ENCODE results near the gene TRIM22. TPM values are rescaled to one million over a fixed set of nuclear protein-coding genes. Genes with fewer than 3 reads are reported as not detected.

Gene TRIM22
- total RNA-seq, 1 experiment from 2014 or later: 0.61 TPM

DNA sequence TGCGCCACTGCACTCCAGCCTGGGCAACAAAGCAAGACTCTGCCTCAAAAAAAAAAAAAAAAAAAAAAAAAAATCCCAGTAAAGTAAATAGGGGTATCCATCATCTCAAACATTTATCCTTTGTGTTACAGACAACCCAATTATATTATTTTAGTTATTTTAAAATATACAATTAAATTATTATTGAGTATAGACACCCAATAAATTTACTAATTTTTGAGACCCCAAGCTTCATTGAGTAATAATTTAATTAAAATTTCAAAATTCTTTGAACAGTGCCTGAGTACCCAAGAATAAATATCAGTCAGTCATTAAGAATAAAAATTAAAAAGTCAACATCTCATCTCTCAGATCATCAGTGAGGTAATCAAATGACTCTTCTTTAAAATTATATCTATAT, 64.4 kb downstream of the TRIM22 start, which contains the start of gene OR52N4:
Gene OR52N4 (plus strand): TSS at position 301 of the 400 bp plus-strand sequence. CDS start 498 bp downstream, outside the sequence.
- ATAC-seq: no peak

More for the DNA sequence above, 64.4 kb downstream of the TRIM22 start, which contains the start of gene OR52N4:
- intact Hi-C loops (cut with micrococcal nuclease): no loop called here
- Histone ChIP-seq H3K9ac (ENCODE audit: low read length) (no peak within 1 kb of the TSS), H3K9me2 (ENCODE audit: insufficient read depth) (no peaks in the 10 kb centered on the region), H2AFZ (ENCODE audit: low read depth, low read length, poor library complexity, severe bottlenecking) (no peak within 1 kb of the TSS), H3K4me2 (ENCODE audit: low read length) (no peak within 1 kb of the TSS), H3K4me1 (ENCODE audit: control insufficient read depth in 1 of 2, insufficient read depth in 2 of 2, low read length in 2 of 2) (no peaks in the 10 kb centered on the region), H3K27me3 (ENCODE audit: insufficient read depth, low read length) (peaks cover 80% of the 10 kb centered on the region), H3K27ac (ENCODE audit: low read depth, low read length) (no peak within 1 kb of the TSS), H3K4me3 (replicated peaks in 1 of 2; ENCODE audit: low read depth in 1 of 2, low read length in 2 of 2) (no peak within 1 kb of the TSS), H3K9me3 (ENCODE audit: control insufficient read depth in 1 of 2, insufficient read depth in 1 of 2, low read depth in 1 of 2, low read length in 2 of 2) (no peaks in the 10 kb centered on the region), H4K20me1 (ENCODE audit: insufficient read depth) (no peaks in the 10 kb centered on the region; the same call in 1 of the 2 replicates), H3K79me2 (ENCODE audit: insufficient read depth, low read length) (no peaks in the 10 kb centered on the region), H3K36me3 (ENCODE audit: control insufficient read depth in 1 of 2, insufficient read depth in 2 of 2, low read length in 2 of 2) (no peaks in the 10 kb centered on the region)
- ChIA-PET CTCF (no interaction called here), POLR2A (no interaction called here), RAD21 (ENCODE audit: low non-redundant PET in 1 of 2, low total read pairs in 2 of 2, uncharacterized antibody in 2 of 2, unreplicated experiment in 2 of 2) (no interaction called here)
- DNase-seq (ENCODE audit: low read depth, low spot score): no peak
- TF ChIP-seq FOSL1 (IDR thresholded peaks at IDR 0.05; ENCODE audit: low read depth) (no peak), YY1 (IDR thresholded peaks at IDR 0.05; ENCODE audit: extremely low read depth, insufficient replicate concordance, low read depth, low read length) (no peak), JUND (IDR thresholded peaks at IDR 0.05) (no peak), CBX3 (IDR thresholded peaks at IDR 0.05; ENCODE audit: low read depth) (no peak), EZH2 (IDR thresholded peaks at IDR 0.05) (no peak), POLR2A (IDR thresholded peaks at IDR 0.05; ENCODE audit: borderline replicate concordance, extremely low read depth, insufficient read depth, insufficient read length) (no peak)
- TF ChIP-seq, protein P1, sequence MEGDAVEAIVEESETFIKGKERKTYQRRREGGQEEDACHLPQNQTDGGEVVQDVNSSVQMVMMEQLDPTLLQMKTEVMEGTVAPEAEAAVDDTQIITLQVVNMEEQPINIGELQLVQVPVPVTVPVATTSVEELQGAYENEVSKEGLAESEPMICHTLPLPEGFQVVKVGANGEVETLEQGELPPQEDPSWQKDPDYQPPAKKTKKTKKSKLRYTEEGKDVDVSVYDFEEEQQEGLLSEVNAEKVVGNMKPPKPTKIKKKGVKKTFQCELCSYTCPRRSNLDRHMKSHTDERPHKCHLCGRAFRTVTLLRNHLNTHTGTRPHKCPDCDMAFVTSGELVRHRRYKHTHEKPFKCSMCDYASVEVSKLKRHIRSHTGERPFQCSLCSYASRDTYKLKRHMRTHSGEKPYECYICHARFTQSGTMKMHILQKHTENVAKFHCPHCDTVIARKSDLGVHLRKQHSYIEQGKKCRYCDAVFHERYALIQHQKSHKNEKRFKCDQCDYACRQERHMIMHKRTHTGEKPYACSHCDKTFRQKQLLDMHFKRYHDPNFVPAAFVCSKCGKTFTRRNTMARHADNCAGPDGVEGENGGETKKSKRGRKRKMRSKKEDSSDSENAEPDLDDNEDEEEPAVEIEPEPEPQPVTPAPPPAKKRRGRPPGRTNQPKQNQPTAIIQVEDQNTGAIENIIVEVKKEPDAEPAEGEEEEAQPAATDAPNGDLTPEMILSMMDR (IDR thresholded peaks at IDR 0.05 in 2 of 3, conservative IDR thresholded peaks at IDR 0.05 in 1 of 3; ENCODE audit: borderline replicate concordance in 1 of 3, insufficient read depth in 1 of 3, low read depth in 2 of 3, low read length in 2 of 3): no peak
- BruUV-seq (replicated peaks): no TSS peak

Other genes with a start within 250 kb of the TRIM22 start
- gene OR51I1, start 248.3 kb upstream of the TRIM22 start, total RNA-seq (2021; ENCODE audit: unreplicated experiment): 23.1 TPM
- gene OR51I2, start 240.5 kb upstream of the TRIM22 start, total RNA-seq (2021; ENCODE audit: unreplicated experiment): not detected
- not detected for gene OR52D1, start 201.1 kb upstream of the TRIM22 start, total RNA-seq (2021; ENCODE audit: unreplicated experiment)
- not detected for gene UBQLN3, start 179.8 kb upstream of the TRIM22 start, total RNA-seq (2021; ENCODE audit: unreplicated experiment)
- gene UBQLNL, start 173.1 kb upstream of the TRIM22 start, total RNA-seq (2021; ENCODE audit: unreplicated experiment): not detected
- not detected for gene OR52H1, start 141.2 kb upstream of the TRIM22 start, total RNA-seq (2021; ENCODE audit: unreplicated experiment)
- not detected for gene OR52B6, start 108.9 kb upstream of the TRIM22 start, total RNA-seq (2021; ENCODE audit: unreplicated experiment)
- gene TRIM6, start 93.2 kb upstream of the TRIM22 start, total RNA-seq (2021; ENCODE audit: unreplicated experiment): 3.0 TPM
- gene TRIM34, start 64.8 kb upstream of the TRIM22 start, total RNA-seq (2021; ENCODE audit: unreplicated experiment): 0.42 TPM
- gene TRIM5, start 4.7 kb upstream of the TRIM22 start, total RNA-seq (2021; ENCODE audit: unreplicated experiment): 13.7 TPM
- not detected for gene OR56B1, start 46.7 kb downstream of the TRIM22 start, total RNA-seq (2021; ENCODE audit: unreplicated experiment)
- gene OR52N4, start 64.5 kb downstream of the TRIM22 start, total RNA-seq (2021; ENCODE audit: unreplicated experiment): not detected
- not detected for gene OR52N5, start 93.6 kb downstream of the TRIM22 start, total RNA-seq (2021; ENCODE audit: unreplicated experiment)
- gene OR52N1, start 101.5 kb downstream of the TRIM22 start, total RNA-seq (2021; ENCODE audit: unreplicated experiment): not detected
- gene OR52N2, start 119.1 kb downstream of the TRIM22 start, total RNA-seq (2021; ENCODE audit: unreplicated experiment): not detected
- gene OR52E6, start 152.1 kb downstream of the TRIM22 start, total RNA-seq (2021; ENCODE audit: unreplicated experiment): not detected
- gene OR52E8, start 167.9 kb downstream of the TRIM22 start, total RNA-seq (2021; ENCODE audit: unreplicated experiment): not detected
- not detected for gene OR52E4, start 190.8 kb downstream of the TRIM22 start, total RNA-seq (2021; ENCODE audit: unreplicated experiment)
- not detected for gene OR52E5, start 203.4 kb downstream of the TRIM22 start, total RNA-seq (2021; ENCODE audit: unreplicated experiment)

Data from HCT116 (cell line).